Measurements from ENCODE around the gene SPATA33.

Gene SPATA33

DNA sequence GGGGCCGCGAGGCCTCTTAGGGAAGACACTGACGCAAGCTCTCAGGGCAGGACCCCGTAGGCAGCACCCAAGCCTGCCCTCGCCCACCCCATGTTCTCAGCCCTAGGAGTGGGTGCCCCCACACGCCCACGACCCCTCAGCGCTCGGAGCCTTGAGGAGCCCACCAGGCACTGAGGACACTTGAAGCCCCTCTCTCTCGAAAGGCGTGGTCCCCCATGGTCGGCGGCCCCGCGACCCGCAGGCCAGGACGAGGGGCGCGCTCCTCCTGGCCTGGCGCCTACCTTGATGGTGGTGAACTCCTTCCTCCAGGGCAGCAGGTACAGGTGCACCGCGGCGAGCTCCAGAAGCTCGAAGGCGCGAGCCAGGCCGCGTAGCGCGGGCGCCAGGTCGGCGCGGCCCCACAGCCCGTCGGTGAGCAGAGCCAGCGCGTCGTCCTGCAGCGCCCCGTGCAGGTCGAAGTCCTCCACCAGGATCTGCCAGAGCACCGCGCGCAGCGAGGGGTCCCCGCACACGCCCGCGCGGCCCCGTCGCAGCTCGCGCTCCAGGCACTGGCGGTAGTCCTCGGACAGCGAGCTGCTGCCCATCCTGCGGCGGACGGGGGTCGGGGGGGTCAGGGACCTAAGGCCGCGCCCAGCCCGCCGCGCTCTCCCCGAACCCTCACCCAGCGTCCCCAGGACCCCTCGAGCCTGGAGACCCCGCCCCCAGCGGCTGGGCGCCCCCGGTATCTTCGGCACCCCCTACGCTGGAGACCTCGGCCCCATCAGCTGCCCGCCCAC lies 43.2 kb downstream of the SPATA33 start:
- DNase-seq (ENCODE audit: extremely low spot score), result peak; percentile 65
- CTCF ChIA-PET, result interaction anchor here (0.7 to 5.0 kb wide), 31 partner anchors 9 to 210 kb away, joined by 3 to 68 read pairs (median 4); partner anchors contain the start of genes CDK10, CHMP1A, FANCA and SPATA33
- TF ChIP-seq, protein P1, sequence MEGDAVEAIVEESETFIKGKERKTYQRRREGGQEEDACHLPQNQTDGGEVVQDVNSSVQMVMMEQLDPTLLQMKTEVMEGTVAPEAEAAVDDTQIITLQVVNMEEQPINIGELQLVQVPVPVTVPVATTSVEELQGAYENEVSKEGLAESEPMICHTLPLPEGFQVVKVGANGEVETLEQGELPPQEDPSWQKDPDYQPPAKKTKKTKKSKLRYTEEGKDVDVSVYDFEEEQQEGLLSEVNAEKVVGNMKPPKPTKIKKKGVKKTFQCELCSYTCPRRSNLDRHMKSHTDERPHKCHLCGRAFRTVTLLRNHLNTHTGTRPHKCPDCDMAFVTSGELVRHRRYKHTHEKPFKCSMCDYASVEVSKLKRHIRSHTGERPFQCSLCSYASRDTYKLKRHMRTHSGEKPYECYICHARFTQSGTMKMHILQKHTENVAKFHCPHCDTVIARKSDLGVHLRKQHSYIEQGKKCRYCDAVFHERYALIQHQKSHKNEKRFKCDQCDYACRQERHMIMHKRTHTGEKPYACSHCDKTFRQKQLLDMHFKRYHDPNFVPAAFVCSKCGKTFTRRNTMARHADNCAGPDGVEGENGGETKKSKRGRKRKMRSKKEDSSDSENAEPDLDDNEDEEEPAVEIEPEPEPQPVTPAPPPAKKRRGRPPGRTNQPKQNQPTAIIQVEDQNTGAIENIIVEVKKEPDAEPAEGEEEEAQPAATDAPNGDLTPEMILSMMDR (IDR thresholded peaks at IDR 0.05; ENCODE audit: control extremely low read depth, extremely low read depth, low read depth, missing control alignments), result peak; percentile 49
- POLR2A ChIA-PET, result interaction anchor here (1.3 to 1.5 kb wide), 2 partner anchors 12 to 14 kb away, joined by 3 to 5 read pairs; partner anchors contain the start of gene CDK10

DNA sequence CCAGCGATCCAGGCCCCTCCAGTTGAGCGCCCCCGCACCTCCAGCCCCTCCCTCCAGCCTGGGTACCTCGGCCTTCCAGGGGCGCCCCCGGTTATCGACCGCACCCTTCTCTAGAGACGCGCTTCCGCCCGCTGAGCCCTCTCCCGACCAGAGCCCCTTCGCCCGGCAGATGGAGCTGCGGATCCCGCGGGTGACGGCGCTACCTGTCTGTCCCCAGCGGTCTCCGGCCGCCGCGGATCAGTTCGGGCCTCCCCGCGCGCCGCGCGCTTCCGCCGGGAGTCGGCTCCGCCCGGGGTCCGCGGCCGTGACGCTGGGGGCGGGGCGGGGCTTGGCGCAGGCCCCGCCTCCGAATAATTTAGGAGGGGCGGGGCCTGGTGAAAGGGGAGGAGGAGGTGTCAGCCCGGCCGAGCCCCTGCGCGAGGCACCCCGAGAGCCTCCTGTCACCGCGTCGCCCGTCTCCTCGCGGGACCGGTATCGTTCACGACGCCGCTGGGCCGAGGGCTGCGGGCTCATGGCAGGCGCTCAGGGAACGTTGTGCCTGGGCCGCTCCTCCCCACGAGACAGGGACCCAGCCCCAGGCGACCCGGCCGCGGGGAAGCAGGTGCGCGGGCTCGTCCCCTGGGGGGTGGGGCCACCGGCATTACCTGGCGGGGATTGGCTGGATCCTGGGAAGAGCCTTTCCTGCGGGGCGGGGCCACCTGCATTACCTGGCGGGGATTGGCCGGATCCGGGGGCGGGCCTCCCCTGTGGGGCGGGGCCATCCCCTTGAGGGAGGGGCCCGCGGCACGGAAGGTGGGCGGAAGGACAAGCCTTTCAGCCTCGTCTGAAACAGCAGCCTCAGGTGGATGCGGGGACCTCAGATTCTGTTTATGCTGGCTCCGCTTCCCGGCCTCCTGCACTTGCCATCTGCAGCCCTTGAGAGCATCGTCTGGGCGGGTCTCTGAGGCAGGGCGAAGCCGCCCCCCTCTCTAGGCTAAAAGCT lies 44.1 kb downstream of the SPATA33 start, which contains the start of gene SPATA2L:
Gene SPATA2L (minus strand): TSS at position 281 of the 982 bp plus-strand sequence. CDS start 473 bp downstream, outside the sequence.
- peak; percentile 99 for DNase-seq (ENCODE audit: extremely low spot score)
- ChIA-PET POLR2A (interaction anchor here (0.5 to 1.5 kb wide), 2 partner anchors 15 to 60 kb away, joined by 3 to 4 read pairs; partner anchors contain the start of gene CDK10), CTCF (interaction anchor here (0.9 to 6.2 kb wide), 16 partner anchors 8 to 209 kb away, joined by 3 to 80 read pairs (median 8); partner anchors contain the start of genes CHMP1A, SPATA33 and VPS9D1)
- TF ChIP-seq, protein P1 (IDR thresholded peaks at IDR 0.05; ENCODE audit: control extremely low read depth, extremely low read depth, low read depth, missing control alignments), result peak; percentile 45

DNA sequence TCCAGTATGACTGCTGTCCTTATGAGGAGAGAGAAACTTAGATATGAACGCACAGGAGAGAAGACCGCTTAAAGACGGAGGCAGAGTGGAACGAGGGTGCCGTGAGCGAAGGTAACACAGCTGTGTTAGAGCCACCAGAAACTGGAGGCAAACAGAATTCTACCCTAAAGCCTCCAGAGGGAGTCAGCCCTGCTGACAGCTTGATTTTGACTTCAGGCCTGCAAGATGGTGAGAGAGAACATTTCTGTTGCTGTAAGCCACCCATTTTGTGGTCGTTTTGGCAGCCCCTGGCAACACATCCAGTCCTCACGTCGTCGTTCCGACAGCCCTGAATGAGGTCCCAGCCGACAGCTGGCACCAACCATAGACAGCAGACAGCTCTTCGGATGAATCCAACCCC lies 46.6 kb downstream of the SPATA33 start:
- DNase-seq (ENCODE audit: extremely low spot score), result no peak
- TF ChIP-seq, protein P1 (IDR thresholded peaks at IDR 0.05; ENCODE audit: control extremely low read depth, extremely low read depth, low read depth, missing control alignments), result no peak
- ChIA-PET POLR2A (interaction anchor here (0.7 kb wide), 1 partner anchor 194 kb away, joined by 3 read pairs; no protein-coding TSS in a partner anchor), CTCF (interaction anchor here (0.8 to 7.4 kb wide), 6 partner anchors 9 to 156 kb away, joined by 3 to 115 read pairs (median 5); partner anchors contain the start of gene CDK10)

DNA sequence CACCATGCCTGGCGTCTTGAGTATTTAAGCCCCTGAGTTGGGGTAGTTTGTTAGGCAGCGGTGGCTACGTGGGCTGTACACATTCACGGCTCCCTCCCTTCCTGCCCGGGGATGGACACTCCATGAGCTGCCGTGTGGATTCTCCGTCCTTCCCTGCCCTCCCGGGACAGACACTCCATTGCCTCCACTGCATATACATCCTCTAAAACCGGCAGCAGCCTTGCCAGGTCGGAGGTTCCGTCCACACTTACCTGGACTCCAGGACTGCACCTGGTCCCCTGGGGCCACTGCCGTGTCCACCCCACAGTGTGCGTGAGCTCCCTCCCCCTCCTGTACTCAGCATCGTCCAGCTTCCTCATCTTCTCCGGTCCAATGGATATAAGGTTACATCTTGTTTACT lies 47.4 kb downstream of the SPATA33 start:
- ChIA-PET CTCF (interaction anchor here (0.9 to 7.4 kb wide), 11 partner anchors 11 to 213 kb away, joined by 3 to 115 read pairs (median 8); partner anchors contain the start of genes MC1R and VPS9D1), POLR2A (no interaction called here)
- no peak for DNase-seq (ENCODE audit: extremely low spot score)
- TF ChIP-seq, protein P1 (IDR thresholded peaks at IDR 0.05; ENCODE audit: control extremely low read depth, extremely low read depth, low read depth, missing control alignments), result no peak

DNA sequence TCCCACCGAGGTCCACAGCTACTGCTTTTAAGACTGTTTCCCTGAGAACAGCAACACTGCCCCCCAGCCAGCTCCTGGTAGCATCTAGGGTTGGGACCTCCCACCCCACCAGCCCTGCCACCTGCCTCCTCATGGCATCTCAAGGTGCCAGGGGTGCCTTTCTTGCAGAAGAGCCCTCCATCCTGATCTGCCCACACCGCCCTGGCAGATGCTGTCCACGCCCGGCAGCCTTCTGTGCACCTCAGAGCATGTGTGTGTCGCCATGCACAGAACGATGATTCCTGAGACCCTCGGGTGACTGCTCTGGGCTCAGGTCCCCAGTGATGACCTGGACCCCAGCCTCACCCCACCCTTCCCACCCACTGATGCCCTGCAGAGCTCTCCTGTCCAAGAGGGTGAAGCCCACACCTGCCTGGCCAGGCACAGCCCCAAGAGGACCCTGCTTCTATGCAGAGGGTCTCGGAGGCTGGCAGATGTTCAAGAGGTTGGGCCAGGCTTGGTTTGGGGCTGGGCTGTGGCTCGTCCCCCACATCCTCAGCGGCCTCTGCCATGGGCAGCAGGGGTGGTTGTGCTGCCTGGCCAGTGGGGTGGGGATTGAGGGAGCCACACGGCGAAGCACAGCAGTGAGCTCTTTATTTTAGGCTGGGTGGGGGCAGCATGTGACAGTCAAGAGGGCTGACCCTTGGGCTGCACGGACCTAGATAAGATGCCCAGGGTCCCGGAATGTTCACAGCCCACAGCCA lies 49.1 kb downstream of the SPATA33 start:
- CTCF ChIA-PET, result interaction anchor here (0.8 to 7.4 kb wide), 30 partner anchors 9 to 314 kb away, joined by 3 to 115 read pairs (median 4); partner anchors contain the start of genes CDK10, FANCA, MC1R and TCF25
- no peak for DNase-seq (ENCODE audit: extremely low spot score)
- POLR2A ChIA-PET, result interaction anchor here (0.6 kb wide), 1 partner anchor 201 kb away, joined by 3 read pairs; no protein-coding TSS in a partner anchor
- TF ChIP-seq, protein P1 (IDR thresholded peaks at IDR 0.05; ENCODE audit: control extremely low read depth, extremely low read depth, low read depth, missing control alignments), result no peak

Data from GM10248 (cell line).